ENCODE data around the gene PARP16.
"Not testable (repeated sequence)": the region's sequence is repeated elsewhere in the genome, so short reads cannot be mapped to it uniquely, and the experiment has no call there.

Gene PARP16

GRCh38 chr15:65275104-65275727 is 11.5 kb downstream of the PARP16 start:
- DNase-seq: no peak

DNA sequence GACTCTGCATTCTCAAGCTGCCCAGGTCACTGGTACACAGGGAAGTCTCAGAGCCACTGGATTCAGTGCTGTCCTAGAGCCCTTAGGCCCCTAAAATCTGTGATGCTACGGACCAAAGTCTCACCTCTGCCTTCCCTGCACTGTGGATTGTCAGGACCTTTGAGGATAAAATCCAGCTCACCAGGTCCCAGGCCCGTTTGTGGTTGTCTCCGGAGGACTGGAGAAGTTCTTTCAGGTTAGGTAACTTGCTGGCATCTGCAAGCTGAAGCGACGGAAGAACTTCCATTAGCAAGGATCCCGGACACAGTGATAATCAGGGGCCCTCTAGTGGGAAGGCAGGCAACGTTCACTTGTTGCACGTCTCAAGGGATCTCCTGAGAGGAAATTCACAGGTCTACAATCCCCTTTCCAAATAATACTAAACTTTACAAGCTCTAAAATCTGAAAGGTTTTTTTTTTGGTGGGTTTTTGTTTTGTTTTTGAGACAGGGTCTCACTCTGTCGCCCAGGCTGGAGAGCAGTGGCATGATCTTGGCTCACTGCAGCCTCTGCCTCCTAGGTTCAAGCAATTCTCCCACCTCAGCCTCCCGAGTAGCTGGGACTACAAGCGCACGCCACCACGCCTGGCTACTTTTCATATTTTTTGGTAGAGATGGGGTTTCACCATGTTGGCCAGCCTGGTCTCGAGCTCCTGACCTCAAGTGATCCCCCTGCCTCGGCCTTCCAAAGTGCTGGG is 15.7 kb downstream of the PARP16 start:
- not testable (repeated sequence) for DNase-seq

GRCh38 chr15:65268411-65268810 is 18.3 kb downstream of the PARP16 start:
- DNase-seq: no peak

DNA sequence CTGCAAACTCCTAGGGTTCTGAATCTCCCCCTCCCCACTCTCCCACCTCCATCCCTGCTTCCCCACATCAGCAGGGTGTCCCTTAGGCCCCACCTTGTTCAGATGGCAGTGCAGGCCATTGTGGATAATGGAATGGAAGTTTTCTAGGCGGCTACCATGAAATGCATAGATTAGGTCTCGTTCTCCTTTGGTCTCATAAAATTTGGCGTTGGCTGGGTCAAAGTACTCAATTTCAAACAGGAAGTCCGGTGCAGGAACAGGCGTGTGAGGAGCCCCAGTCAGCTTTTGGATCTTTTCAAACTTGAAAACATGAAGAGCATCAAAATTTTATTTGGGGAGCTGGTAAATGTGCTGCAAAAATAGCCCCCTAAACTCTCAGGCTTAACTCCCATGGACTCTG is 20.2 kb downstream of the PARP16 start:
- no peak for DNase-seq

- no peak for DNase-seq
These were observed 21.7 kb downstream of the PARP16 start for GRCh38 chr15:65264863-65265430.

DNA sequence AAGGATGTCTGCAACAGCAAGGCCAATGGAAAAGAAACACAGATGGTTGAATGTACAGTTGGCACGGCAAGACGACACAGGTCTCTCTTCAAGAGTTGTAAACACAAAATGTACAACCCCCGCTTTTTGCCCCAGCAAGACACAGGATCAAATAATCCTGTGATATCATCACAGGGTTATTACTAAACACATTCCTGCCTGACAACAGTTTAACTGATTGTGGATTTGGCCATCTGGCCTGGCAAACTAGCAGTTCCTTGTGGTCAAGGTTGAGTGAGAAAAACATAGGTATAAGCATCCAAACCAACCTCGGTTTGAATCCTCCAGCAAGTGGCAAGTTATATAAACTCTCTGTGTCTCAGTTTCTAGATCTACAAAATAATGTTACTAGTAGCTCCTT is 23.4 kb downstream of the PARP16 start:
- DNase-seq: no peak

DNA sequence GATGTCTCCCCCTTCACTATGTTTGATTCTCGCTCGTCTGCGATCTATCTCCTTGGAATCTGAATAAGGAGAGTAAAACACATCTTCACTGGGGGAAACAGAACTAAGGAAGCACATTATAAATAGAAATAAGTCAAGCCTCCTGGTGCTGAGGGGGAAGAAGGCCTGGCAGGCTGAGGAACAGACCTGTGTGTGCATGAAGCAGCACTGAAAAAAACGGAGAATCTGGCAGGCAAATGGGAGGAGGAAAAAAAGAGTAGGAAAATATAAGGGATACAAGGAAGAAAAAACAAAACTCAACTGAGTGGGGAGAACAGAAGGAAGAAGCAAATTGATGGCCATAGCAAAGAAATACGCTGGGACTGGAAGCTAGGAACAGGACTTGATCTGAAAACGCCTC is 25.7 kb downstream of the PARP16 start:
- no peak for DNase-seq

DNA sequence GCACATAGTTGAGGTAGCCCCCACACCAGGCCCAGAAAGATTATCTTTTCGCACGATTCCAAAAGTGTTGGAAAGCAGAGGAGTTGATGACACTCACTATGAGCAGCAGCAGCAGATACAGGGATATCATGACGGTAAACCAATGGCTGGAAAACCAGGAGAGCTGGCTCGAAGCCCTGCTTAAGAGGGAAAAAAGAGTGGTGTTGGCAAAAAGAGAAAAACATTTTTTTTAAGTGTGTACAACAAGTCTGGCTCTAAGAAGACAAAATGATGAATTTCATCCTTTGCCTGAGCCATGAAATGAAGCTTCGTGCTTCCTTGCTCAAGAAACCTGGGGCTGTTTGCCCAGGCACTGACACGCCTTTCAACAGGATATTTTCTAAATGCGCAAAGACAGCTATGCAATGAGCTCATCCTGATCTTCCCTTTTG is 27.3 kb downstream of the PARP16 start:
- no peak for DNase-seq

DNA sequence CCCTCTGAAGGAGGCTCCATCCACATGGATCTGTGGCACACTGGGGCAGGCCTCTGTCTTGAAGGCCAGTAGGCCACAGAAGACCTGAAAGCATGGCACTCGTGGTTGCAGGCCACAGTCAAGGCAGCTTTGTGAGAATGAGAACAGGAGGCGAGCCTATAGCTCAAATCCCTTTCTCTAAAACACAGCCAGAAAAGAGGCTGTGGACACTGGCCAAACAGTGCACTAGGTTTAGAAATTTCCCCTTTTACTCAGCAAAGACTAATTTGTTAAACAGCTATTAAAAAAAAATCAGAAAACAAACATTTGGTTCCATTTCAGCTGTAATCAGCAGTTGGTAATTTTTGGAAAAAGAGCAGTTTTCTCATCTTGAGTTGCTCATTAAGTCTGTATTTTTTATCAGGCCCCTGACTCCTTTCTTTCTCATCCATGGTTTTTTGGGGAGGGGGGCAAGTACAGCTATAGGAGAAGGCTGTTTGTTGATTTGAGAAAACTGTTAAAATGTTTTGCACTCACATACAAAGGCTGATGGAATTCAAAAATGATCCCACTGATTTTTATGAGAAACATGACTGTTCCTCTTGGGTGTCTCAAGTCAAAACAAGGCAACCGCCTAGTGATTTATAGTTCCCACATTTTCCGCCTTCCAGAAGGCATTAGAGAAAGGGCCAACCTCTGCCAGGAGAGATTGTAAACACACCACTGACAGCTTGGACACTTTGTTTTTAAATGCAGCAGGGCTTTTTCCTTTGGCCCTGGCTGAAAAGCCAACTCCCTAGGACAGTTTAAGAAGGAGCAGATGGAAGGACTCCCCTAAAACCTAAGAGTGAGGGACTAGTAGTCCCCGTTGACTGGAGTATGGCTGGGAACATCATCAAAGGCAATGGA is 28.1 kb downstream of the PARP16 start:
- DNase-seq: no peak

DNA sequence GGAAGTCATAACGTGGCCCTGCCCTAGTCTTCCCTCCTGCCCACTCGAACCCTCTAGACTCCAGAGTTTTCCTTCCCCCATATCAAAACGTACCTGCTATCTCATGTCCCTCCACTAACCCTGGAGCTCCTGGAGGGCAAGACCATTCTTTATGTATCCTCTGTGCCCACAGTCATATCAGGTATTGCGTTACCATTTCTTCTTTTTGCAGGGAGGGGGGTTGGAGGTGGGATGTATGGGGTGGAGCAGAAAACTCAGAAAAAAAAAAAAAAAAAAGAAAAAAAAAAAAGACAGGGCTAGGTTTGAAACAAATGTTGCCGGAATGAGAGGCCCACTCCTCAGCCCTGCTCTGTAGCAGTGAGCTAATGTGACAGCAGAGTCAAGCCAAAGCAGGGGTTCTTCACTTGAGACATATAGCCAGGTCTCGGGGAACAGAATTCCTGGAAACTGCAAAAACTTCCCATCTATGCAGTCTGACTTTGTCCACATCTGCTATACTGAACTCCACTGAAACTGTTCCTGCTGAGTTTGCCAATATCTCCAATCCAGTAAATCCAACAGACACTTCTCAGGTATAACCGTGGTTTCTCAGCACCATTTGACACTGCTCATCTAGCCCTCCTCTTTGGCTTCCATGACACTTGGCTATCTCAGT is 31.1 kb downstream of the PARP16 start:
- DNase-seq: no peak

GRCh38 chr15:65254758-65255157 is 31.9 kb downstream of the PARP16 start:
- DNase-seq: no peak

DNA sequence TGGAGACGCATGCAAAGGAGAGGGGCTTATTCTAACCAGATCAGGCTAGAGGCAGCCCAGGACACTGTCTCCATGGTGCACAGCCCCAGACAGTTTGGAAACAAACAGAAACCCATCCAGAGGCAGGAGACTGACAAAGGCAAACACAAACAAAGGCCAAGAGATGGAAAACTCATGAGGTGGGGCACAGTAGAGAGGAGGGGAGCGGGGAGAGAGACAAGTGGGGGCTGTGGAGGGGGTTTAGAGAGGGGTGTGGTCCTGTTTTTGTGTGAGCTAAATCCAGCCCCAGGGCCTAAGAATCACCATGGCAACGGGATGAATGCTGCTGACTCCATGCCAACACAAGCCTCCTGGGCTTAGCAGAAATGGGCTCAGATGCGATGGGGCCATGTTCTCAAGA is 32.3 kb downstream of the PARP16 start:
- DNase-seq: no peak

GRCh38 chr15:65249641-65250040 is 37.0 kb downstream of the PARP16 start:
- DNase-seq: no peak

DNA sequence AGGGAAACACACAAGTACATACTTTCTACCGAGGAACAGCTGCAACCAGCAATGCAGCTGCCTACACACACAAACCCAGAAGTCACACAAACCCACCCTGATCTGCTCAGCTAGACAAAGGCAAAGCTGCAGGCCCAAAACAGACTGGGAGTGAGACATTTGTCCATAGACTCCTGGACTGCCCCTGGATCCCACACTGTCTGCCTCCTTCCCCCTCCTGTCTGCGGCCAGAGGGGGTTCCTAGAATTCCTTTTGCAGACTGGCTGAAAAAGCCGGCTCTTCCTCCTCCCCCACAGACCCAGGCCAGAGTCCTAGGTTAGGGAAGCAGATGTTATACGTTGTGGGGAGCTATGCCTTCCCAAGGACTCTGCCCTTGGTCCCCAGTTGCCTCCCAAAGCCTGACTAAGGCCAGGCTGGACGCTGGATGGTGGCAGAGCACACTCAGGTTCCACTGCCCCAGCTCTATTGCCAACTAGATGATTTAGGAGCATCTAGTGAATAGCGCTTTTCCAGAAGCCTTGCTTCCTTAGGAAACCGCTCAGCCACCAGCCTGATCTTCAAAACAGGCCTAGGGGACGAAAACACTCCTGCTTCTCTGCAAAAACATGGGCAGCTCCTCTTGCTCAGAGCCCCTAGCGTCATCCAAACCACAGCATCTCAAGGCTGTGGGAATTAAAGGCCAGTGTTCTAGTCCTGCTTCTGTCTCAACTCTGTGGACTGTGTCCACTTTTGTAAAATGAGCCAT is 38.0 kb downstream of the PARP16 start:
- no peak for DNase-seq

- DNase-seq: no peak
These were observed 39.7 kb downstream of the PARP16 start for GRCh38 chr15:65246939-65247338.

GRCh38 chr15:65246026-65246714 is 40.5 kb downstream of the PARP16 start:
- DNase-seq: no peak

DNA sequence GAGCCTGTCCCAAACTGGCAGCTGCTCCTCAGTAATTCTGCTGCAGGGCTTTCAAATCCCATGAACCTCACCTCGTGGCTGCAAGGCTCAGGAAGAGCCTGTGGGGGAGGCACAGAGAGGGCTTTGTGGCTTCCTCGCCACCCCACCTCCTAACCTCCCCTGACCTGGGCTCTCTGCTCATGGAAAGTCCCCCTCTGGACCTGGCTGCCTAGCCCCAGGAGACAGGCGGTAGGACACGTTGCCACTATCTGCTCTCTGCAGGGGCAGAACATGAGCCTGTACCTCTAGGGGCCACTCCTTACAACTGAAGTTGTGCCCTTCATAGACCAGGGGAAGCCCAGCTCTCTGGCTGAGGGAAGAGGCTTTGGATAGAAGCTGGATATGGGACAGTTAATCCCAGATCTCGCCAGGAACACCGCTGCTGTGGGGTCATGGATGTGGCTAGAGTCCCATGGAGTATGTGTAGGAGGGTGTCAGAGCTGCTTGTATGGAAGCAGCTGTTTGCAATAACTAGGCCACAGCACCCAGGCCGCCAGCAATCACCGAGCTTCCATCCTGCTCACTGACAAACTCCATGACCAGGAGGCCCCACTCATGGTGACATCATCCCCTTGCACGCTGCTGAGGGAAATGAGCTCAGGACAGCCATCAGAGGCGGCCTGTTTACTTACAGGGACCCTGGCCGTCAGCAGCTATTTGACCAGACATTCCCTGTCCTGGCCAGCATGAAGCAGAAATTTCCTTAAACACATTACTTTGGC is 41.4 kb downstream of the PARP16 start:
- no peak for DNase-seq

DNA sequence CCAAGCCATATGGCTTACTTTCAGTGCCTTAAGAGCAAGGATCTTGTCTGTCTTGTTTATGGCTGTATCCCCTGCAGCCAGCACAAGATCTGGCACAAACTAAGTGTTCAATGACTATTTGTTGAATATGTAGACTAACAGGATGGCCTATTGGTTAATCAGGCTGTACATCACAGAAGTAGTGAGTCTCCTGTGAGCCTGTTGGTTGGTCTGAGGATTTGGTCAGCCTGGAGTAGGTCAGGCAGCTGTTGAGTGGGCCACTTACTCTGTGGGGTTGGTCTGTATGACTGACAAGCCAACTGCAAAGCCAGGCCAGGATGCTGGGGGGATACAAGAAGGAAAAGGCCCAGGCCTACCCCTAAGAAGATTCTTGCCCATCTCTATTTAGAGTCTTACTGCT is 42.0 kb downstream of the PARP16 start:
- DNase-seq: no peak

GRCh38 chr15:65236443-65236842 is 50.2 kb downstream of the PARP16 start:
- DNase-seq: not testable (repeated sequence)

DNA sequence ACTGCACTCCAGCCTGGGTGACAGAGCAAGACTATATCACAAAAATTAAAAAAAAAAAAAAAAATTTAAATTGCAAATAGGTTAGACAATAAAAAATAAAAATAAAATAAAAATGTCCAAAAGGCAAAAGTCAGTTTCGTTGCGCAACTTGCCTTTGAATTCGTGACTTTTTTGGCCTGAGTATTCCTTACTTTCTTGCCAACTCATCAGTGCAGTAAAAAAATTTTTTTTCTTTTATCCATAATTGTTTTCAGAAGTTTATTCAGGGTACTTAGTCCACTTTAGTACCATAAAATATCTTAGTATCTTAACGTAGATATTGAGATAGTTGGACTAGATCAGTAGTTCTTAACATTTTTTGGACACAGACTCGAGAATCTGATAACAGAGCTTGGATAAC is 53.0 kb downstream of the PARP16 start:
- DNase-seq: no peak

GRCh38 chr15:65232520-65232919 is 54.2 kb downstream of the PARP16 start:
- no peak for DNase-seq

Data from CD4-positive, alpha-beta T cell treated with Interleukin-10 for 1 hour (primary cell).